CD14-positive monocyte (primary cell): ENCODE measurements around the gene INSR. TPM values are rescaled to one million over a fixed set of nuclear protein-coding genes. Genes with fewer than 3 reads are reported as not detected.
A peak's percentile ranks its signal among the peaks of the same experiment; 100 is the strongest.

Source experiments
- DNase-seq, 3 donors: peaks; one replicate each; pipeline ENCODE4 v3.0.0-alpha.2; 2011 to 2022
- H2AFZ ChIP-seq: 2 replicates; pipeline ENCODE4 v1.6.0; 2012; ENCODE audit warnings: mild to moderate bottlenecking, low read depth, low read length, inconsistent platforms; ENCODE audit not compliant: insufficient read depth, poor library complexity, severe bottlenecking
- H3K27ac ChIP-seq, 2 donors: 1 replicate in 1 of 2; 2 replicates in 1 of 2; pipeline ENCODE4 v1.5.1; 2012 to 2013; ENCODE audit warnings: low read length in 2 of 2, control low read depth in 1 of 2, inconsistent platforms in 1 of 2, low read depth in 1 of 2, mild to moderate bottlenecking in 1 of 2
- H3K27me3 ChIP-seq, 2 donors: one replicate each; pipeline versions ENCODE4 v1.6.0 to v1.6.1; 2011 to 2013; ENCODE audit warnings: low read length in 2 of 2; ENCODE audit not compliant: control insufficient read depth in 2 of 2, insufficient read depth in 2 of 2
- H3K36me3 ChIP-seq, 2 donors: replicated peaks in 1 of 2; 1 replicate in 1 of 2; 2 replicates in 1 of 2; pipeline versions ENCODE4 v1.5.1 to v1.6.1; 2012 to 2013; ENCODE audit warnings: low read length in 2 of 2, control low read depth in 1 of 2, inconsistent platforms in 1 of 2, mild to moderate bottlenecking in 1 of 2; ENCODE audit not compliant: insufficient read depth in 2 of 2, control insufficient read depth in 1 of 2
- H3K4me1 ChIP-seq, 2 donors: 1 replicate in 1 of 2; 2 replicates in 1 of 2; pipeline versions ENCODE4 v1.5.1 to v1.6.1; 2012 to 2013; ENCODE audit warnings: low read length in 2 of 2, control low read depth in 1 of 2, inconsistent platforms in 1 of 2, mild to moderate bottlenecking in 1 of 2, moderate library complexity in 1 of 2; ENCODE audit not compliant: insufficient read depth in 2 of 2, control insufficient read depth in 1 of 2
- H3K4me2 ChIP-seq: replicated peaks from 2 replicates; pipeline ENCODE3; 2012; ENCODE audit warnings: low read length, moderate library complexity, mild to moderate bottlenecking; ENCODE audit not compliant: poor library complexity, severe bottlenecking; ENCODE audit errors: extremely low read depth
- H3K4me3 ChIP-seq, 3 experiments: fragments of 200-600 bp in 1 of 3; sonication (generic) in 1 of 3; replicated peaks in 1 of 3; 1 replicate in 2 of 3; 2 replicates in 1 of 3; pipeline ENCODE4 v1.5.1; 2011 to 2013; ENCODE audit warnings: low read length in 3 of 3, mild to moderate bottlenecking in 3 of 3, control low read depth in 2 of 3, low read depth in 2 of 3, inconsistent platforms in 1 of 3, moderate library complexity in 1 of 3
- H3K79me2 ChIP-seq: 2 replicates; pipeline ENCODE4 v1.6.0; 2012; ENCODE audit warnings: mild to moderate bottlenecking, control low read depth, inconsistent platforms, low read length, moderate library complexity; ENCODE audit not compliant: insufficient read depth
- H3K9ac ChIP-seq: 2 replicates; pipeline ENCODE4 v1.6.0; 2017; ENCODE audit warnings: low read length, mild to moderate bottlenecking; ENCODE audit not compliant: insufficient read depth, poor library complexity, severe bottlenecking
- H3K9me3 ChIP-seq, 2 donors: replicated peaks in 1 of 2; 1 replicate in 1 of 2; 2 replicates in 1 of 2; pipeline versions ENCODE4 v1.5.1 to v1.6.1; 2012 to 2013; ENCODE audit warnings: low read length in 2 of 2, control low read depth in 1 of 2; ENCODE audit not compliant: control insufficient read depth in 1 of 2, insufficient read depth in 1 of 2
- H4K20me1 ChIP-seq: 2 replicates; pipeline ENCODE4 v1.6.0; 2012; ENCODE audit warnings: mild to moderate bottlenecking, low read length, control low read depth, moderate library complexity; ENCODE audit not compliant: insufficient read depth
- H3K27ac Mint-ChIP-seq, 7 donors: one replicate each; pipeline ENCODE4 v1.8.0; 2020; ENCODE audit warnings: mild to moderate bottlenecking in 7 of 7, mixed read lengths in 7 of 7, moderate library complexity in 6 of 7, inconsistent platforms in 2 of 7
- H3K27me3 Mint-ChIP-seq, 3 donors: one replicate each; pipeline ENCODE4 v1.8.0; 2021 to 2022; ENCODE audit warnings: low read depth in 3 of 3, mild to moderate bottlenecking in 3 of 3, mixed read lengths in 3 of 3, moderate library complexity in 3 of 3, inconsistent platforms in 1 of 3
- H3K36me3 Mint-ChIP-seq, 2 donors: one replicate each; pipeline ENCODE4 v1.8.0; 2020; ENCODE audit warnings: mixed read lengths in 2 of 2, inconsistent platforms in 1 of 2, mild to moderate bottlenecking in 1 of 2
- H3K4me1 Mint-ChIP-seq: one replicate; pipeline ENCODE4 v1.8.0; 2020; ENCODE audit warnings: mild to moderate bottlenecking, mixed read lengths
- H3K4me3 Mint-ChIP-seq, 2 donors: one replicate each; pipeline ENCODE4 v1.8.0; 2020; ENCODE audit warnings: mild to moderate bottlenecking in 2 of 2, mixed read lengths in 2 of 2, moderate library complexity in 1 of 2
- H3K9me3 Mint-ChIP-seq, 7 donors: one replicate each; pipeline ENCODE4 v1.8.0; 2020 to 2022; ENCODE audit warnings: mixed read lengths in 7 of 7, mild to moderate bottlenecking in 6 of 7, moderate library complexity in 6 of 7, inconsistent platforms in 2 of 7
- CTCF ChIP-seq: fragments of 200-600 bp; IDR thresholded peaks from one replicate; pipeline ENCODE4 v1.8.0; 2022; ENCODE audit warnings: antibody characterized with exemption, mild to moderate bottlenecking
- WGBS: methylation state at CpG from one replicate; pipeline ENCODE4 v1.1.5; 2013; ENCODE audit warnings: missing lambda C conversion rate; ENCODE audit not compliant: insufficient coverage; 5-methylcytosine and 5-hydroxymethylcytosine counted together
- intact Hi-C, 2 donors: fragments of 100-400 bp; cut with micrococcal nuclease; formaldehyde crosslinking; loops; one replicate each; pipeline versions ENCODE4 v1.15.0 to v1.15.1; 2023
- polyA plus RNA-seq, 3 donors: library from polyadenylated mRNA; depleted of rRNA in 1 of 3; unstranded in 2 of 3; stranded (reverse) in 1 of 3; fragments of 300-500 nt in 2 of 3; fragments of >200 nt in 1 of 3; fragmentation: Illumina TruSeq in 2 of 3; gene quantifications; 1 replicate in 2 of 3; 2 replicates in 1 of 3; pipeline ENCODE4 v1.2.3, GENCODE V29; 2012 to 2021

Gene INSR
- polyA plus RNA-seq, 3 donors, result 2.9 to 12.4 (median 3.4) TPM

GRCh38 chr19:7340959-7341837, 47.0 kb upstream of the INSR start:
- Mint-ChIP-seq H3K27ac (peak overlapping the region in 4 of 7 donors; percentile 10 to 71 (median 38)), H3K36me3 (no peaks in the 10 kb centered on the region), H3K27me3 (peaks cover 2 to 25% (median 2%) of the 10 kb centered on the region in 3 donors), H3K4me3 (peak overlapping the region; percentile 41 to 51), H3K4me1 (peaks cover 82% of the 10 kb centered on the region), H3K9me3 (peaks cover 0 to 2% (median 0%) of the 10 kb centered on the region in 7 donors)
- no peaks in the 10 kb centered on the region for H3K36me3 ChIP-seq
- intact Hi-C loops, result loop anchor here (2.0 to 5.0 kb wide), 3 partner anchors 144 to 239 kb away; no protein-coding TSS in a partner anchor
- H3K4me1 ChIP-seq, result peaks cover 73 to 90% of the 10 kb centered on the region in 2 donors
- H2AFZ ChIP-seq, result peak overlapping the region; percentile 39
- no peaks in the 10 kb centered on the region for H3K79me2 ChIP-seq
- peak overlapping the region; percentile 12 for H3K4me2 ChIP-seq
- H3K9me3 ChIP-seq, result no peaks in the 10 kb centered on the region
- DNase-seq, result peak; percentile 71 to 77 (median 73)
- no peak overlapping the region for H3K9ac ChIP-seq
- no peaks in the 10 kb centered on the region for H4K20me1 ChIP-seq
- H3K4me3 ChIP-seq, result no peak overlapping the region
- TF ChIP-seq CTCF, result peak; percentile 84
- no peaks in the 10 kb centered on the region for H3K27me3 ChIP-seq
- WGBS, result 40% methylated on average over 15 of the region's 22 CpGs
- H3K27ac ChIP-seq, result no peak overlapping the region

- Histone ChIP-seq H3K4me3 (peak overlapping the region in 1 of 3 experiments; percentile 58), H3K27ac (peak overlapping the region; percentile 1 to 54)
- H3K4me1 Mint-ChIP-seq, result peaks cover 65% of the 10 kb centered on the region
Measured at GRCh38 chr19:7337380-7338194, 43.4 kb upstream of the INSR start.

More at GRCh38 chr19:7337380-7338194, 43.4 kb upstream of the INSR start:
- intact Hi-C loops, result no loop called here
- Histone ChIP-seq H3K9me3 (no peaks in the 10 kb centered on the region), H3K9ac (no peak overlapping the region), H3K4me1 (peaks cover 51 to 69% of the 10 kb centered on the region in 2 donors), H4K20me1 (no peaks in the 10 kb centered on the region), H3K79me2 (no peaks in the 10 kb centered on the region), H3K36me3 (no peaks in the 10 kb centered on the region), H3K4me2 (peak overlapping the region; percentile 59), H2AFZ (no peak overlapping the region), H3K27me3 (no peaks in the 10 kb centered on the region)
- DNase-seq, result peak; percentile 77 to 89 (median 80)
- Mint-ChIP-seq H3K27me3 (peaks cover 7 to 22% (median 7%) of the 10 kb centered on the region in 3 donors), H3K27ac (peak overlapping the region; percentile 52 to 87 (median 83)), H3K4me3 (peak overlapping the region; percentile 20 to 79), H3K9me3 (peaks cover 0 to 5% (median 0%) of the 10 kb centered on the region in 7 donors), H3K36me3 (no peaks in the 10 kb centered on the region)
- 2% methylated on average over 9 of the region's 12 CpGs for WGBS
- no peak for TF ChIP-seq CTCF
